SK-N-SH (cell line): ENCODE data around the gene NHERF2. TPM values are rescaled to one million over a fixed set of nuclear protein-coding genes. Genes with fewer than 3 reads are reported as not detected.
"Not testable (repeated sequence)": the region's sequence is repeated elsewhere in the genome, so short reads cannot be mapped to it uniquely, and the experiment has no call there.

Source experiments
- CTCF ChIA-PET: fragments of 300-600, 350-600 bp; formaldehyde crosslinking; extraction: SDS; loops from one replicate; lab custom pipeline; 2021; lab: Yijun Ruan, JAX
- POLR2A ChIA-PET: fragments of 350-600 bp; sonication (Branson Sonifier 250); formaldehyde crosslinking; extraction: SDS; loops from one replicate; lab custom pipeline; 2020; ENCODE audit warnings: antibody characterized with exemption, inconsistent platforms; lab: Yijun Ruan, JAX
- DNase-seq: peaks from one replicate; pipeline ENCODE4 v3.0.0; 2012
- H2AFZ ChIP-seq: fragments of 200-600 bp; sonication (generic); 2 replicates; pipeline ENCODE4 v1.8.1; 2016; ENCODE audit warnings: antibody characterized with exemption, mild to moderate bottlenecking, low read depth
- H3F3A ChIP-seq: fragments of 200-600 bp; sonication (generic); replicated peaks from 2 replicates; pipeline ENCODE3; 2016; ENCODE audit warnings: antibody characterized with exemption, mild to moderate bottlenecking; ENCODE audit not compliant: insufficient read depth
- H3K27ac ChIP-seq, 2 experiments: fragments of 200-500 bp in 1 of 2; fragments of 200-600 bp in 1 of 2; sonication (Bioruptor generic) in 1 of 2; sonication (generic), shearing (Covaris generic) in 1 of 2; 2 replicates each; pipeline versions ENCODE4 v1.5.1 to v1.6.1; 2014 to 2016; ENCODE audit warnings: low read depth in 2 of 2, inconsistent platforms in 1 of 2, low read length in 1 of 2, mild to moderate bottlenecking in 1 of 2, mixed read lengths in 1 of 2
- H3K27me3 ChIP-seq: fragments of 200-600 bp; sonication (generic), shearing (Covaris generic); 2 replicates; pipeline ENCODE4 v1.6.1; 2016; ENCODE audit warnings: mixed run types; ENCODE audit not compliant: insufficient read depth
- H3K36me3 ChIP-seq, 2 experiments: fragments of 200-500 bp in 1 of 2; fragments of 200-600 bp in 1 of 2; sonication (Bioruptor generic) in 1 of 2; sonication (generic) in 1 of 2; replicated peaks in 1 of 2; 2 replicates each; pipeline versions ENCODE3 to v1.5.1; 2014 to 2016; ENCODE audit warnings: low read length in 1 of 2, mild to moderate bottlenecking in 1 of 2; ENCODE audit not compliant: insufficient read depth in 2 of 2, control insufficient read depth in 1 of 2
- H3K4me1 ChIP-seq, 2 experiments: fragments of 200-500 bp in 1 of 2; fragments of 200-600 bp in 1 of 2; sonication (Bioruptor generic) in 1 of 2; sonication (generic), shearing (Covaris generic) in 1 of 2; 2 replicates each; pipeline versions ENCODE4 v1.5.1 to v1.6.1; 2014 to 2016; ENCODE audit warnings: low read depth in 1 of 2, low read length in 1 of 2, mixed run types in 1 of 2; ENCODE audit not compliant: insufficient read depth in 2 of 2, control insufficient read depth in 1 of 2
- H3K4me2 ChIP-seq: fragments of 200-600 bp; sonication (generic), shearing (Covaris generic); 2 replicates; pipeline ENCODE4 v1.6.1; 2017; ENCODE audit warnings: mixed run types
- H3K4me3 ChIP-seq, 2 experiments: fragments of 200-500 bp in 1 of 2; fragments of 200-600 bp in 1 of 2; sonication (Bioruptor generic) in 1 of 2; sonication (generic), shearing (Covaris generic) in 1 of 2; 2 replicates each; pipeline versions ENCODE4 v1.5.1 to v1.8.1; 2014 to 2016; ENCODE audit warnings: low read depth in 2 of 2, inconsistent platforms in 1 of 2, low read length in 1 of 2, mild to moderate bottlenecking in 1 of 2, mixed read lengths in 1 of 2, moderate library complexity in 1 of 2
- H3K79me2 ChIP-seq: fragments of 200-600 bp; sonication (generic); 2 replicates; pipeline ENCODE4 v1.8.1; 2017; ENCODE audit warnings: mild to moderate bottlenecking; ENCODE audit not compliant: insufficient read depth
- H3K9ac ChIP-seq: fragments of 200-600 bp; sonication (generic); 2 replicates; pipeline ENCODE4 v1.6.1; 2017; ENCODE audit warnings: mixed run types
- H3K9me2 ChIP-seq: fragments of 200-600 bp; sonication (generic); 2 replicates; pipeline ENCODE4 v1.6.1; 2017; ENCODE audit warnings: mixed run types
- H3K9me3 ChIP-seq: fragments of 200-600 bp; sonication (generic); 2 replicates; pipeline ENCODE4 v1.6.1; 2017; ENCODE audit warnings: mixed run types, mild to moderate bottlenecking, moderate library complexity
- H4K20me1 ChIP-seq: fragments of 200-600 bp; sonication (generic); 2 replicates; pipeline ENCODE4 v1.6.1; 2017; ENCODE audit warnings: mild to moderate bottlenecking, mixed run types; ENCODE audit not compliant: insufficient read depth
- ELF1 ChIP-seq: IDR thresholded peaks from 2 replicates; pipeline ENCODE4 v1.4.0; 2012
- EP300 ChIP-seq, 2 experiments: IDR thresholded peaks; 2 replicates each; pipeline versions ENCODE4 v1.4.0 to v1.6.1; 2012; ENCODE audit warnings: borderline replicate concordance in 1 of 2, low read depth in 1 of 2, low read length in 1 of 2
- FOSL2 ChIP-seq: IDR thresholded peaks from 2 replicates; pipeline ENCODE4 v1.4.0; 2012; ENCODE audit warnings: low read depth, mild to moderate bottlenecking, moderate library complexity, borderline replicate concordance
- FOXJ3 ChIP-seq: sonication (generic); formaldehyde crosslinking; IDR thresholded peaks from 2 replicates; pipeline ENCODE4 v1.5.1; 2020; ENCODE audit warnings: mild to moderate bottlenecking, missing genetic modification reagents
- FOXM1 ChIP-seq: IDR thresholded peaks from 2 replicates; pipeline ENCODE4 v1.4.0; 2012; ENCODE audit warnings: low read depth, mild to moderate bottlenecking
- GABPA ChIP-seq: IDR thresholded peaks from 2 replicates; pipeline ENCODE4 v1.4.0; 2012; ENCODE audit warnings: low read depth, mild to moderate bottlenecking
- JUND ChIP-seq: IDR thresholded peaks from 2 replicates; pipeline ENCODE4 v1.4.0; 2012
- MXI1 ChIP-seq: IDR thresholded peaks from 2 replicates; pipeline ENCODE4 v1.6.1; 2012; ENCODE audit warnings: mild to moderate bottlenecking, low read depth, low read length, improper control_type of control experiment
- NFIC ChIP-seq: IDR thresholded peaks from 2 replicates; pipeline ENCODE4 v1.4.0; 2012; ENCODE audit warnings: borderline replicate concordance
- NRF1 ChIP-seq: IDR thresholded peaks from 2 replicates; pipeline ENCODE4 v1.6.1; 2012; ENCODE audit warnings: low read depth, mild to moderate bottlenecking, low read length
- RCOR1 ChIP-seq: fragments of 150-350 bp; IDR thresholded peaks from 2 replicates; pipeline ENCODE4 v1.6.1; 2017; ENCODE audit warnings: antibody characterized with exemption, low read length
- REST ChIP-seq: IDR thresholded peaks from 2 replicates; pipeline ENCODE4 v1.6.1; 2012; ENCODE audit warnings: mild to moderate bottlenecking, low read depth, low read length, moderate library complexity
- RFX5 ChIP-seq: IDR thresholded peaks from 2 replicates; pipeline ENCODE4 v1.6.1; 2012; ENCODE audit warnings: mild to moderate bottlenecking, improper control_type of control experiment, low read length
- RXRA ChIP-seq: IDR thresholded peaks from 2 replicates; pipeline ENCODE4 v1.4.0; 2012; ENCODE audit warnings: low read depth, mild to moderate bottlenecking, borderline replicate concordance
- SIN3A ChIP-seq: IDR thresholded peaks from 2 replicates; pipeline ENCODE4 v1.6.1; 2012; ENCODE audit warnings: low read depth, mild to moderate bottlenecking, low read length, moderate library complexity, borderline replicate concordance
- SMC3 ChIP-seq: IDR thresholded peaks from 2 replicates; pipeline ENCODE4 v1.6.1; 2012; ENCODE audit warnings: low read depth, low read length, improper control_type of control experiment
- YY1 ChIP-seq: IDR thresholded peaks from 2 replicates; pipeline ENCODE4 v1.4.0; 2012; ENCODE audit warnings: low read depth, mild to moderate bottlenecking
- WGBS: methylation state at CpG from one replicate; pipeline ENCODE4 v1.1.6; 2017; ENCODE audit warnings: low lambda C conversion rate; 5-methylcytosine and 5-hydroxymethylcytosine counted together
- polyA plus RNA-seq, 3 experiments: library from polyadenylated mRNA; depleted of rRNA; stranded (reverse); fragments of >200 nt; gene quantifications; 2 replicates each; pipeline ENCODE4 v1.2.3, GENCODE V29; 2012

NHERF2 gene
- polyA plus RNA-seq, 1 of the 3 experiments (the other 2 are of a cell fraction), result 53.8 TPM

- TF ChIP-seq FOSL2 (peak; percentile 30; the same call in 1 of the 2 replicates), REST (no peak), GABPA (peak; percentile 18; the same call in 1 of the 2 replicates), RXRA (no peak)
Measured at GRCh38 chr16:2033057-2033908, 6.6 kb downstream of the NHERF2 start (continued).

DNA sequence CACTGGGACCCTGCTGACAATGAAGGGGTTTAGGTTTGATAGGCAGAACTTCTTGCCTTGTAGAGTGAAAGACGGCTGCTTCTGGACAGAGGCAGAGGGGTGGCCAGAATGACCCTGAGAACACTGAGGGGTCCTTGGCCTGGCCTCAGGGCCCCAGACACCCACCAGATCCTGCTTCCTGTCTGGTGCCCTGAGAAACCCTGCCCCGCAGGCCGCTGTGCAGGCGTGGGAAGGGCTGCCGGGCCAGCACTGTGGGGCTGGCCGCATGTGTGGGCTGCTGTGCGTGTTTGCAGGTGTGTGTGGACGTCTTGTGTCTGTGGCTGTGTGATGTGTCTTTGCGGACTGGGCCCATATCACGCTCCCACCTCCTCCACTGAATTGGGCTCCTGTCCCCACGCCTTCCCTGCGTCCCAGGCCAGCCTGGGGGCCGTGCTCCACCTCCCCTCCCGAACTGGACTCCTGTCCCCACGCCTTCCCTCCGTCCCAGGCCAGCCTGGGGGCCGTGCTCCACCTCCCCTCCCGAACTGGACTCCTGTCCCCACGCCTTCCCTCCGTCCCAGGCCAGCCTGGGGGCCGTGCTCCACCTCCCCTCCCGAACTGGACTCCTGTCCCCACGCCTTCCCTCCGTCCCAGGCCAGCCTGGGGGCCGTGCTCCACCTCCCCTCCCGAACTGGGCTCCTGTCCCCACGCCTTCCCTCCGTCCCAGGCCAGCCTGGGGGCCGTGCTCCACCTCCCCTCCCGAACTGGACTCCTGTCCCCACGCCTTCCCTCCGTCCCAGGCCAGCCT lies 7.4 kb downstream of the NHERF2 start:
- not testable (repeated sequence) for DNase-seq, H3K9me2 ChIP-seq, H3K9me3 ChIP-seq, H3F3A ChIP-seq, H4K20me1 ChIP-seq, H3K27me3 ChIP-seq
- H3K4me2 ChIP-seq, result peak overlapping the region; percentile 94
- 86% methylated on average over 17 of the region's 32 CpGs for whole genome bisulfite sequencing
- POLR2A ChIA-PET, result interaction anchor here (1.5 kb wide), 1 partner anchor 13 kb away, joined by 3 read pairs; the partner anchor contains the start of genes NTHL1 and TSC2
- CTCF ChIA-PET, result interaction anchor here (2.5 kb wide), 1 partner anchor 11 kb away, joined by 12 read pairs; no protein-coding TSS in a partner anchor
- H3K9ac ChIP-seq, result peak overlapping the region; percentile 83
- peak overlapping the region; percentile 17; the same call in 1 of the 2 replicates for H2AFZ ChIP-seq
- H3K79me2 ChIP-seq, result peaks cover 20% of the 10 kb centered on the region; the same call in 1 of the 2 replicates
- H3K36me3 ChIP-seq, result peaks cover 0 to 13% of the 10 kb centered on the region in 2 experiments
- peaks cover 33 to 54% of the 10 kb centered on the region in 2 experiments; a peak in 3 of 4 replicates for H3K4me1 ChIP-seq
- peak overlapping the region in 1 of 2 experiments; percentile 54; a peak in 1 of 4 replicates for H3K4me3 ChIP-seq
- peak overlapping the region; percentile 86 to 93 for H3K27ac ChIP-seq

DNA sequence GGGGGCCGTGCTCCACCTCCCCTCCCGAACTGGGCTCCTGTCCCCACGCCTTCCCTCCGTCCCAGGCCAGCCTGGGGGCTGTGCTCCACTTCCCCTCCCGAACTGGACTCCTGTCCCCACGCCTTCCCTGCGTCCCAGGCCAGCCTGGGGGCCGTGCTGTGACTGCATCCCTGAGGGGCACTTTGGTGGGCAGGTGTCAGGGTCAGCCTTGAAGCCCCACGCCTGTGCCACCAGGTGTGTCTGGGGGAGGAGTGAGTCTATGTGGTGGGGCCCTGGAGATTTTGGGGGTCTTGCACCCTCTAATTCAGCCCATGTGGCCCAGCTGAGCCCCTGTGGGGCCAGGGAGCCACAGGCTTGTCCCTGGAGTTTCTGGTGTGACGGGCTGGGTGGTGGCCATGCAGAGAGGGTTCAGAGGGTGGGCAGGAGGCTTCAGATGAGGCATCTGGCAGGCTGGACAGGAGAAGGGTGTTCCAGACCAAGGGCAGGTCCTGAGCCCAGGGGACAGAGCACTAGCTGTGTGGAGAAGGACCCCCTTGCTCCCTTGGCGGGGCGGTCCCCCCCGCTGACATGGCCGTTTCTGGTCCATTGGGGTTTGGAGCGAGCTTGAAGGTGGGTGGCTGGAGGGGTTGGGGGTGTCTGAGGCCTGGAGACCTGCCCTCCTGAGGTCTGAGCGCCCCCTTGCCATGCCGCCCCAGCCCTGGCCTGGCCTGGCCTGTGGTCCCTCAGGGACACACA lies 8.2 kb downstream of the NHERF2 start:
- peak overlapping the region; percentile 61 for H3K9ac ChIP-seq
- POLR2A ChIA-PET, result no interaction called here
- H2AFZ ChIP-seq, result no peak overlapping the region
- 100% methylated on average over 6 of the region's 17 CpGs for WGBS
- H3K27me3 ChIP-seq, result no peaks in the 10 kb centered on the region
- peaks cover 0 to 11% of the 10 kb centered on the region in 2 experiments for H3K36me3 ChIP-seq
- H3K9me3 ChIP-seq, result no peaks in the 10 kb centered on the region
- H3K4me1 ChIP-seq, result peaks cover 33 to 62% of the 10 kb centered on the region in 2 experiments; a peak in 3 of 4 replicates
- H3K4me2 ChIP-seq, result peak overlapping the region; percentile 83; the same call in 1 of the 2 replicates
- peaks cover 20% of the 10 kb centered on the region; the same call in 1 of the 2 replicates for H3K79me2 ChIP-seq
- H3K9me2 ChIP-seq, result no peaks in the 10 kb centered on the region
- peak overlapping the region; percentile 73 to 78; a peak in 3 of 4 replicates for H3K27ac ChIP-seq
- CTCF ChIA-PET, result interaction anchor here (1.0 to 1.2 kb wide), 2 partner anchors 9 to 106 kb away, joined by 3 read pairs; no protein-coding TSS in a partner anchor
- H4K20me1 ChIP-seq, result no peaks in the 10 kb centered on the region
- H3F3A ChIP-seq, result peaks cover 3% of the 10 kb centered on the region
- TF ChIP-seq YY1 (no peak), FOXM1 (no peak), JUND (no peak), SMC3 (no peak), EP300 (IDR thresholded peaks at IDR 0.05; ENCODE audit: borderline replicate concordance in 1 of 2, low read depth in 1 of 2, low read length in 1 of 2) (no peak), ELF1 (no peak), MXI1 (no peak), NRF1 (no peak), RFX5 (no peak), RCOR1 (no peak), FOXJ3 (CRISPR knock-in tag) (no peak), SIN3A (no peak), NFIC (no peak)
- no peak overlapping the region for H3K4me3 ChIP-seq
- no peak for DNase-seq
